IMR-90 (cell line): ENCODE data around the gene MYO9B. TPM values are rescaled to one million over a fixed set of nuclear protein-coding genes. Genes with fewer than 3 reads are reported as not detected.
A peak's percentile ranks its signal among the peaks of the same experiment; 100 is the strongest.

Source experiments
- ATAC-seq: fragments of 200-7000 bp; cut with Tn5 transposase; 2 replicates; pipeline ENCODE4 v1.9.1; 2020; ENCODE audit warnings: low read depth, mild to moderate bottlenecking, moderate library complexity
- BruUV-seq: library from RNA; stranded (reverse); fragments of 400-500 nt; replicated peaks from 2 replicates; lab custom pipeline; 2021; lab: Mats Ljungman, UMichigan
- CTCF ChIA-PET: fragments of 300-600 bp; formaldehyde crosslinking; extraction: SDS; loops from one replicate; lab custom pipeline; 2021; ENCODE audit warnings: antibody characterized with exemption; lab: Yijun Ruan, JAX
- POLR2A ChIA-PET: fragments of 300-600 bp; sonication (Branson Sonifier 250); formaldehyde crosslinking; loops from one replicate; lab custom pipeline; 2022; ENCODE audit warnings: antibody characterized with exemption; ENCODE audit not compliant: unreplicated experiment; lab: Charles Lee
- DNase-seq: peaks from one replicate; pipeline ENCODE4 v3.0.0; 2013
- H2AFZ ChIP-seq: replicated peaks from 2 replicates; pipeline ENCODE3; 2013; ENCODE audit warnings: low read length, mild to moderate bottlenecking; ENCODE audit not compliant: poor library complexity
- H2AK5ac ChIP-seq: 2 replicates; pipeline ENCODE4 v1.6.1; 2013; ENCODE audit warnings: low read depth, low read length, inconsistent platforms
- H2AK9ac ChIP-seq: replicated peaks from 2 replicates; pipeline ENCODE3; 2013; ENCODE audit warnings: mild to moderate bottlenecking, low read depth, low read length, moderate library complexity; ENCODE audit not compliant: poor library complexity
- H2BK120ac ChIP-seq: 2 replicates; pipeline ENCODE4 v1.6.1; 2013; ENCODE audit warnings: low read depth, low read length, inconsistent platforms
- H2BK15ac ChIP-seq: 3 replicates; pipeline ENCODE4 v1.6.1; 2013; ENCODE audit warnings: low read depth, low read length, inconsistent platforms
- H2BK20ac ChIP-seq: 2 replicates; pipeline ENCODE4 v1.6.1; 2013; ENCODE audit warnings: low read depth, mild to moderate bottlenecking, inconsistent platforms, low read length, moderate library complexity
- H2BK5ac ChIP-seq: 2 replicates; pipeline ENCODE4 v1.6.1; 2013; ENCODE audit warnings: mild to moderate bottlenecking, low read depth, low read length, inconsistent platforms; ENCODE audit not compliant: poor library complexity, severe bottlenecking
- H3K14ac ChIP-seq: replicated peaks from 2 replicates; pipeline ENCODE4 v1.6.1; 2013; ENCODE audit warnings: low read depth, low read length, inconsistent platforms
- H3K18ac ChIP-seq: 2 replicates; pipeline ENCODE4 v1.6.1; 2013; ENCODE audit warnings: low read depth, low read length, control low read depth
- H3K23ac ChIP-seq: 2 replicates; pipeline ENCODE4 v1.6.1; 2013; ENCODE audit warnings: low read depth, low read length, inconsistent platforms
- H3K27ac ChIP-seq: 2 replicates; pipeline ENCODE4 v1.5.1; 2013; ENCODE audit warnings: mild to moderate bottlenecking, control low read depth, low read length; ENCODE audit not compliant: insufficient read depth
- H3K27me3 ChIP-seq: 2 replicates; pipeline ENCODE4 v1.6.1; 2013; ENCODE audit warnings: low read length; ENCODE audit not compliant: control insufficient read depth, insufficient read depth
- H3K36me3 ChIP-seq: 2 replicates; pipeline ENCODE4 v1.6.1; 2013; ENCODE audit warnings: low read length, mixed read lengths; ENCODE audit not compliant: control insufficient read depth, insufficient read depth
- H3K4ac ChIP-seq: 2 replicates; pipeline ENCODE4 v1.6.1; 2013; ENCODE audit warnings: low read depth, low read length, inconsistent platforms
- H3K4me1 ChIP-seq: 2 replicates; pipeline ENCODE4 v1.6.1; 2013; ENCODE audit warnings: low read length, mixed read lengths; ENCODE audit not compliant: control insufficient read depth, insufficient read depth
- H3K4me2 ChIP-seq: 2 replicates; pipeline ENCODE4 v1.6.1; 2013; ENCODE audit warnings: low read depth, mild to moderate bottlenecking, control low read depth, low read length, moderate library complexity
- H3K4me3 ChIP-seq: 2 replicates; pipeline ENCODE4 v1.5.1; 2013; ENCODE audit warnings: low read depth, mild to moderate bottlenecking, control low read depth, low read length, moderate library complexity; ENCODE audit not compliant: insufficient read depth
- H3K56ac ChIP-seq: 2 replicates; pipeline ENCODE4 v1.6.1; 2013; ENCODE audit warnings: low read length, inconsistent platforms; ENCODE audit not compliant: insufficient read depth; ENCODE audit errors: extremely low read depth
- H3K79me1 ChIP-seq, 2 experiments: 2 replicates each; pipeline ENCODE4 v1.6.1; 2013; ENCODE audit warnings: low read length in 2 of 2, inconsistent platforms in 1 of 2, low read depth in 1 of 2
- H3K9ac ChIP-seq: 2 replicates; pipeline ENCODE4 v1.6.1; 2013; ENCODE audit warnings: low read depth, low read length, control low read depth
- H3K9me1 ChIP-seq: 2 replicates; pipeline ENCODE4 v1.6.1; 2013; ENCODE audit warnings: low read length, inconsistent platforms; ENCODE audit not compliant: insufficient read depth
- H3K9me3 ChIP-seq: 2 replicates; pipeline ENCODE4 v1.6.1; 2013; ENCODE audit warnings: low read length; ENCODE audit not compliant: control insufficient read depth, insufficient read depth
- H4K20me1 ChIP-seq: 2 replicates; pipeline ENCODE4 v1.6.1; 2013; ENCODE audit warnings: low read length, inconsistent platforms; ENCODE audit not compliant: insufficient read depth
- H4K5ac ChIP-seq: 2 replicates; pipeline ENCODE4 v1.6.1; 2013; ENCODE audit warnings: mild to moderate bottlenecking, low read depth, low read length, control low read depth
- H4K8ac ChIP-seq, 2 experiments: 2 replicates each; pipeline ENCODE4 v1.6.1; 2013; ENCODE audit warnings: low read depth in 2 of 2, low read length in 2 of 2, control low read depth in 1 of 2, inconsistent platforms in 1 of 2
- H4K91ac ChIP-seq: 2 replicates; pipeline ENCODE4 v1.6.1; 2013; ENCODE audit warnings: low read depth, low read length, inconsistent platforms; ENCODE audit not compliant: insufficient read depth
- BHLHE40 ChIP-seq: fragments of 150-350 bp; IDR thresholded peaks from 2 replicates; pipeline ENCODE4 v1.6.1; 2016; ENCODE audit warnings: mild to moderate bottlenecking, low read depth, low read length
- CEBPB ChIP-seq: IDR thresholded peaks from 2 replicates; pipeline ENCODE4 v1.6.1; 2012; ENCODE audit warnings: low read depth, low read length, improper control_type of control experiment
- CHD1 ChIP-seq: IDR thresholded peaks from 2 replicates; pipeline ENCODE4 v1.6.1; 2012; ENCODE audit warnings: low read depth, low read length, improper control_type of control experiment
- CTCF ChIP-seq: conservative IDR thresholded peaks from 2 replicates; pipeline ENCODE4 v1.5.1; 2012; ENCODE audit warnings: mild to moderate bottlenecking, low read depth, low read length, improper control_type of control experiment
- ELK1 ChIP-seq: fragments of 150-350 bp; IDR thresholded peaks from 2 replicates; pipeline ENCODE4 v1.6.1; 2016; ENCODE audit warnings: low read depth, mild to moderate bottlenecking, low read length, moderate library complexity, borderline replicate concordance
- FOS ChIP-seq: fragments of 150-350 bp; IDR thresholded peaks from 2 replicates; pipeline ENCODE4 v1.6.1; 2016; ENCODE audit warnings: low read depth, low read length
- MAFK ChIP-seq: IDR thresholded peaks from 2 replicates; pipeline ENCODE4 v1.6.1; 2012; ENCODE audit warnings: low read depth, low read length, improper control_type of control experiment
- MAZ ChIP-seq: IDR thresholded peaks from 2 replicates; pipeline ENCODE4 v1.6.1; 2012; ENCODE audit warnings: low read depth, mild to moderate bottlenecking, low read length, improper control_type of control experiment, moderate library complexity, borderline replicate concordance
- MXI1 ChIP-seq: IDR thresholded peaks from 2 replicates; pipeline ENCODE4 v1.6.1; 2012; ENCODE audit warnings: low read depth, mild to moderate bottlenecking, low read length, moderate library complexity, borderline replicate concordance
- NFE2L2 ChIP-seq: fragments of 150-350 bp; IDR thresholded peaks from 2 replicates; pipeline ENCODE4 v1.6.1; 2016; ENCODE audit warnings: low read depth, mild to moderate bottlenecking, low read length
- POLR2A ChIP-seq: IDR thresholded peaks from 2 replicates; pipeline ENCODE4 v1.6.1; 2012; ENCODE audit warnings: mild to moderate bottlenecking, low read depth, low read length
- RAD21 ChIP-seq: IDR thresholded peaks from 2 replicates; pipeline ENCODE4 v1.6.1; 2012; ENCODE audit warnings: low read length, improper control_type of control experiment
- RCOR1 ChIP-seq: IDR thresholded peaks from 2 replicates; pipeline ENCODE4 v1.6.1; 2012; ENCODE audit warnings: mild to moderate bottlenecking, low read length, improper control_type of control experiment; ENCODE audit not compliant: insufficient replicate concordance
- RFX5 ChIP-seq: IDR thresholded peaks from 2 replicates; pipeline ENCODE4 v1.8.0; 2012; ENCODE audit warnings: low read depth, mild to moderate bottlenecking, low read length, moderate library complexity
- SMC3 ChIP-seq: fragments of 150-350 bp; IDR thresholded peaks from 2 replicates; pipeline ENCODE4 v1.6.1; 2016; ENCODE audit warnings: low read depth, mild to moderate bottlenecking, antibody characterized with exemption, low read length, moderate library complexity
- USF2 ChIP-seq: fragments of 150-350 bp; IDR thresholded peaks from 2 replicates; pipeline ENCODE4 v1.6.1; 2017; ENCODE audit warnings: mild to moderate bottlenecking, antibody characterized with exemption, low read length, low read depth
- WGBS, 2 experiments: methylation state at CpG; one replicate each; pipeline versions ENCODE4 v1.1.5 to v1.1.7; 2013; ENCODE audit warnings: missing lambda C conversion rate in 2 of 2; ENCODE audit not compliant: insufficient read length in 1 of 2; ENCODE audit errors: extremely low coverage in 2 of 2; 5-methylcytosine and 5-hydroxymethylcytosine counted together
- dilution Hi-C: fragments of 300-500 bp; cut with HindIII; formaldehyde crosslinking; loops from one replicate; pipeline ENCODE4 v1.14.3; 2018; ENCODE audit warnings: low sequenced_read_pairs; ENCODE audit not compliant: unreplicated experiment
- in situ Hi-C: fragments of 300-500 bp; cut with MboI; formaldehyde crosslinking; loops from 3 replicates; pipeline ENCODE4 v1.14.3; 2019; ENCODE audit warnings: low sequenced_read_pairs, inconsistent platforms, mixed read lengths
- intact Hi-C: fragments of 100-400 bp; cut with micrococcal nuclease; formaldehyde crosslinking; loops from 2 replicates; pipeline ENCODE4 v1.10.0; 2022
- polyA plus RNA-seq, 3 experiments: library from polyadenylated mRNA; depleted of rRNA; stranded (reverse); fragments of >200 nt; gene quantifications; 2 replicates each; pipeline ENCODE4 v1.2.3, GENCODE V29; 2012; ENCODE audit warnings: low replicate concordance in 1 of 3
- total RNA-seq: library from RNA; depleted of rRNA; stranded (reverse); fragments of >200 nt; gene quantifications from 2 replicates; pipeline ENCODE4 v1.2.3, GENCODE V29; 2012

The MYO9B gene
- total and polyA plus RNA-seq, 2 of the 4 experiments (the other 2 are of a cell fraction) = 61.8 to 77.8 TPM

- Histone ChIP-seq H3K36me3 (peaks cover 46% of the 10 kb centered on the region), H3K14ac (no peak overlapping the region), H3K27me3 (no peaks in the 10 kb centered on the region), H2BK20ac (no peak overlapping the region), H3K18ac (no peak overlapping the region), H2AK5ac (0 out of 2 replicates have a peak overlapping the region, but pooled peaks have one; percentile 43), H3K4me1 (peaks cover 18% of the 10 kb centered on the region), H2AK9ac (peak overlapping the region; percentile 24), H3K27ac (no peak overlapping the region), H3K56ac (no peak overlapping the region), H3K4ac (no peak overlapping the region), H2BK120ac (no peak overlapping the region; the same call in 1 of the 2 replicates), H3K79me1 (peaks cover 25 to 88% of the 10 kb centered on the region in 2 experiments), H3K23ac (no peak overlapping the region), H2AFZ (no peak overlapping the region), H2BK5ac (no peak overlapping the region), H4K91ac (no peak overlapping the region), H3K4me2 (no peak overlapping the region), H4K5ac (no peak overlapping the region), H4K20me1 (peaks cover 69% of the 10 kb centered on the region), H3K9me1 (peaks cover 28% of the 10 kb centered on the region), H4K8ac (no peak overlapping the region), H3K4me3 (no peak overlapping the region), H3K9ac (no peak overlapping the region), H2BK15ac (no peak overlapping the region), H3K9me3 (no peaks in the 10 kb centered on the region)
- BruUV-seq = no TSS peak
- in situ Hi-C loops (no loop called here), dilution Hi-C loops (no loop called here), intact Hi-C loops (no loop called here)
- ATAC-seq (no peak), DNase-seq (no peak)
- TF ChIP-seq BHLHE40 (no peak), CHD1 (no peak), MAFK (no peak), CEBPB (no peak), RCOR1 (no peak), POLR2A (no peak), RFX5 (no peak), RAD21 (no peak), MXI1 (no peak), ELK1 (no peak), CTCF (no peak), USF2 (no peak), MAZ (no peak), FOS (no peak), SMC3 (no peak), NFE2L2 (no peak)
- CTCF ChIA-PET = no interaction called here
- POLR2A ChIA-PET = interaction anchor here (0.6 kb wide), 1 partner anchor 21 kb away, joined by 6 read pairs; no protein-coding TSS in a partner anchor
- WGBS, 2 experiments = 89% methylated on average over 4 of the region's 10 CpGs; no CpG with 5 or more reads in 1 of the 2 experiments
Observed at GRCh38 chr19:17110599-17110966, 35.0 kb downstream of the MYO9B start.
